ENCODE results near the gene TBC1D10A.

Gene TBC1D10A

GRCh38 chr22:30245985-30246813, 80.5 kb downstream of the TBC1D10A start, which contains the start of gene LIF:
Gene LIF, minus strand, starts transcription at chr22:30246759. Its CDS starts 64 bp downstream, at chr22:30246695.
- DNase-seq (ENCODE audit: low read depth in 2 of 2) = peak; percentile 48 to 53

- DNase-seq (ENCODE audit: low read depth in 2 of 2) = no peak
Observed at GRCh38 chr22:30245181-30245984, 81.4 kb downstream of the TBC1D10A start.

GRCh38 chr22:30244641-30245040, 82.1 kb downstream of the TBC1D10A start:
- no peak for DNase-seq (ENCODE audit: low read depth in 2 of 2)

GRCh38 chr22:30244066-30244465, 82.7 kb downstream of the TBC1D10A start:
- DNase-seq (ENCODE audit: low read depth in 2 of 2) = no peak

- no peak for DNase-seq (ENCODE audit: low read depth in 2 of 2)
Observed at GRCh38 chr22:30243661-30244060, 83.1 kb downstream of the TBC1D10A start.

Measured in stimulated activated CD4-positive, alpha-beta T cell treated with anti-CD3 and anti-CD28 coated beads, Interleukin-4, amount 100 ng/mL, for 48 hours (primary cell).